ENCODE measurements around the gene CDC14A.
A peak's percentile ranks its signal among the peaks of the same experiment; 100 is the strongest.

Gene CDC14A

GRCh38 chr1:100511773-100512172 is 159.5 kb downstream of the CDC14A start:
- DNase-seq (ENCODE audit: low read depth), result no peak
- no peak for TF ChIP-seq CTCF (IDR thresholded peaks at IDR 0.05; ENCODE audit: low read depth, low read length, missing control alignments)
- H3K4me3 ChIP-seq (ENCODE audit: low read depth, low read length), result no peak overlapping the region

GRCh38 chr1:100512803-100513352 is 160.6 kb downstream of the CDC14A start:
- no peak for TF ChIP-seq CTCF (IDR thresholded peaks at IDR 0.05; ENCODE audit: low read depth, low read length, missing control alignments)
- no peak for DNase-seq (ENCODE audit: low read depth)

GRCh38 chr1:100516857-100517256 is 164.6 kb downstream of the CDC14A start:
- no peak for DNase-seq (ENCODE audit: low read depth)
- no peak overlapping the region for H3K4me3 ChIP-seq (ENCODE audit: low read depth, low read length)
- TF ChIP-seq CTCF (IDR thresholded peaks at IDR 0.05; ENCODE audit: low read depth, low read length, missing control alignments), result no peak

More at GRCh38 chr1:100512803-100513352, 160.6 kb downstream of the CDC14A start:
- H3K4me3 ChIP-seq (ENCODE audit: low read depth, low read length), result no peak overlapping the region

GRCh38 chr1:100517515-100517914 is 165.2 kb downstream of the CDC14A start:
- no peak overlapping the region for H3K4me3 ChIP-seq (ENCODE audit: low read depth, low read length)
- no peak for TF ChIP-seq CTCF (IDR thresholded peaks at IDR 0.05; ENCODE audit: low read depth, low read length, missing control alignments)
- no peak for DNase-seq (ENCODE audit: low read depth)

- no peak overlapping the region for H3K4me3 ChIP-seq (ENCODE audit: low read depth, low read length)
- TF ChIP-seq CTCF (IDR thresholded peaks at IDR 0.05; ENCODE audit: low read depth, low read length, missing control alignments), result no peak
- DNase-seq (ENCODE audit: low read depth), result no peak
Observed at GRCh38 chr1:100518023-100518422, 165.7 kb downstream of the CDC14A start.

- no peak overlapping the region for H3K4me3 ChIP-seq (ENCODE audit: low read depth, low read length)
- peak; percentile 44 for DNase-seq (ENCODE audit: low read depth)
- TF ChIP-seq CTCF (IDR thresholded peaks at IDR 0.05; ENCODE audit: low read depth, low read length, missing control alignments), result peak; percentile 12
Observed at GRCh38 chr1:100523038-100523652, 170.8 kb downstream of the CDC14A start.

- no peak for TF ChIP-seq CTCF (IDR thresholded peaks at IDR 0.05; ENCODE audit: low read depth, low read length, missing control alignments)
- H3K4me3 ChIP-seq (ENCODE audit: low read depth, low read length), result no peak overlapping the region
- DNase-seq (ENCODE audit: low read depth), result no peak
Observed at GRCh38 chr1:100524355-100524754, 172.0 kb downstream of the CDC14A start.

Data from GM12864 (cell line).